ENCODE measurements around the gene MEAF6.

MEAF6 gene

GRCh38 chr1:37471345-37472231 is 43.0 kb downstream of the MEAF6 start:
- peak; percentile 62 for DNase-seq

DNA sequence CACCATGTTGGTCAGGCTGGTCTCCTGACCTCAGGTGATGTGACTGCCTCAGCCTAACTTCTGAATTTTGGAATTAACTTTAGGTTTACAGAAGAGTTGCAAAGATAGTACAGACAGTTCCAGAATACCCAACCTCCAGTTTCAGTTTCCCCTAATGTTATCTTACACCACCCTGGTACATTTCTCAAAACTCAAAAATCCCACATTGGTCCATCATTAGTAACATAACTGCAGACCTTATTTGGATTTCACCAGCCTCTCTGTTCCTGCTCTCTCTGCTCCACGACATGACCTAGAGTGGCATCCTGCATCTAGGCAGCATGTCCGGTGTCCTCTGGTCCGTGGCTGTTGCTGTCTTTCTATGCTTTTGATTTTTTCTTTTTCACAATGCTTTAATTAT is 45.2 kb downstream of the MEAF6 start:
- no peak for DNase-seq

- no peak for DNase-seq
Observed at GRCh38 chr1:37468037-37468436, 46.5 kb downstream of the MEAF6 start.

DNA sequence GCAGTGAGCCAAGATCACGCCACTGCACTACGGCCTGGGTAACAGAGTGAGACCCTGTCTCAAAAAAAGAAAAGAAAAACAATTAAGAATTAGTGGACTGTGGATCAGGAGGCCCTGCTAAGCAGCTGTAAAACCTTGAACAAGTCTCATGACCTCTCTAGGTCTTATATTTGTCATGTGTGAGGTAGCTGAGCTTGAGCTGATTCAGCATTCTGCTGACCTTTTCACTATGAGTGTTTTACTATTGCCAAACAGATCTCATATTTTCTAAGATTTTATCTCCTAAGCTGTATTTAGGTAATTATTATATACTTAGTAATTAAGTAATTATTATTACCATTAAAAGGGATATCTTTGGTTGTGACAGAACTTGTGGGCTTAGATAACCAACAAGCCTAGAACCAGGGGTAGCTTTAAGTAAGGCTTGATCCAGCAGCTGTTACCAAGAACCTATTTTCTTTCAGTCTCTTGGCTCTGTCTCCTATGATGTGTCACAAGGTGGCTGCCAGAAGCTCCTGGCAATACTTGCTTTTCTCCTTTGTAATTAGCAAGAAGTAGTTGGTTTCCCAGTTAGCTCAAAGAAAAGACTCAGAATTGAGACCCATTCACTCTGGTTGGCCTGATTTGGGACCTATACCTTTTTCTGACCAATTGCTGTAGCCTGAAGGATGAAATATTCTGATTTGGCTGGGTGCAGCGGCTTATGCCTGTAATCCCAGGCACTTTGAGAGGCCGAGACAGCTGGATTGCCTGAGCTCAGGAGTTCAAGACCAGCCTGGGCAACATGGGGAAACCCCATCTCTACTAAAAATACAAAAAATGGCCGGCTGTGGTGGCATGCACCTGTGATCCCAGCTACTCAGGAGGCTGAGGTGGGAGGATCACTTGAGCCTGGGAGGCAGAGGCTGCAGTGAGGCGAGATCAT is 48.7 kb downstream of the MEAF6 start:
- DNase-seq = no peak

DNA sequence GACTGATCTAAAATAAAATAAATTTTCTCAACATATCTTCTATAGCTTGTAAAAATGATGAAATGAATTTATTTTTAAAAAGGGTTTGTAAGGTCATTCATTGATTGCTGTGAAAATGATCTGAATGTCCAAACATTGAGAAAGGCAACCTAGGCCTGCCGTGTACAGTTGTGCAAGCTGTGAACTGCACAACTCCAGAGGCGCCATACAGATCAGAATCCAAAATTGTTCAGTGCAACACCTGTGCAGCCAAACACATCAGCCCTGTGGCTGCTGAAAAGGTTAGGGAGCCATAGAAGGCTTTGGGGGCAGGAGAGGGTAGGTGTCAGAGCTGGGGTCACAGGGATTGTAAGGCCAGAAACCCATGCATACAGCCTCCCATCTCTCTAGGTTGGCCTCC is 50.1 kb downstream of the MEAF6 start:
- DNase-seq = no peak

DNA sequence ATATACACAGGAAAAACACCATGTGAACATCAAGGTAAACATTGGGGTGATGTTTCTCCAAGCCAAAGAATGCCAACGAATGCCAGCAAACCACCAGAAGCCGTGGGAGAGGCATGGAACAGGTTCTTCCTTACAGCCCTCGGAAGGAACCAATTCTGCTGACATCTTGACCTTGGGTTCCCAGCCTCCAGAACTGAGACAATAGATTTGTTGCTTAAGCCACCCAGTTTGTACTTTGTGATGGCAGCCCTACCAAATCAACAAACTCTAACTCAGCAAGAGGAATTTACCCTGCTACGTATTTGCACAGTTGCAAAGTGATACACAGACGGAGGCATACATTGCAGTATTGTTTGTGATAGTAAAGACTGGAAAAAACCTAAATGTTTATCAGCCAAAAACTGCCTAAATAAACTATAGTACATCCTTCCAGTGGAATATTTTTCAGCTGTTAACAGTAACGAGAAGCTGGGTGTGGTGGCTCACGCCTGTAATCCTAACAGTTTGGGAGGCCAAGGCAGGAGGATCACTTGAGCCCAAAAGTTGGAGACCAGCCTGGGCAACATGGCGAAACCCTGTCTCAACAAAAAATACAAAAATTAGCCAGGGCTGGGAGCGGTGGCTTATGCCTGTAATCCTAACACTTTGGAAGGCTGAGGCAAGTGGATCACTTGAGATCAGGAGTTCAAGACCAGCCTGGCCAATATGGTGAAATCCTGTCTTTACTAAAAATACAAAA is 52.7 kb downstream of the MEAF6 start:
- DNase-seq = no peak

DNA sequence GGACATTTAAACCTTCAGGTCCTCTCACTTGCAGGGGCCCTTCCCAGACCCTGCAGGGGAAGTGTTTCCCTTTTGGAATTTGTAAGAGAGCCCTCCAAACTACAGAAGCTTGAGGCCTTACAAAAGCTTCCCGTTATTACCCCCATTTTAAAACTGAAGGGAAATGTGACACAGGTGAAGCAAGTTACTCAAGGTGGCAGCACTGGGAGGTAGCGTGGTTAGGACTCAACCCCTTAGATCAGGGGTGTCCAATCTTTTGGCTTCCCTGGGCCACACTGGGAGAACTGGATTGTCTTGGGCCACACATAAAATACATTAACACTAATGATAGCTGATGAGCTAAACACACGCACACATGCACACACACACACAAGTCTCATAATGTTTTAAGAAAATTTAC is 56.0 kb downstream of the MEAF6 start:
- DNase-seq = no peak

DNA sequence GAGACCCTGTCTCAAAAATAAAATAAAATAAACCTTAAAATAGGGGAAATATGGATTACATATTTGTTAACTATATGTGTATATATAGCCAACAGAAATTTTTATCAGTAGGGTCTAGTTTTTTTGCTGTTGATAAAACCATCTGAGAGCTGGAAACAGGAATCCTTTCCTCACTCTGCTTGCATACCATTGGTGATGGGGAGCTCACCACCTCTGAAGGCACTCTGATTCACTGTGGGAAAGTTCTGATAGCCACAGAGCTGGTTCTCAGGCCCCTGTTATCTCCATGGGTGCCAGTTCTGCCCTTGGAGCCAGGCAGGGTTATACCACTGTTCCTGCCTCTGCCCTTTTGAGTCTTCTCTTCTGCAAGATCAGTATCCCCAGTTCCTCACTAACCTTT is 58.0 kb downstream of the MEAF6 start:
- no peak for DNase-seq

DNA sequence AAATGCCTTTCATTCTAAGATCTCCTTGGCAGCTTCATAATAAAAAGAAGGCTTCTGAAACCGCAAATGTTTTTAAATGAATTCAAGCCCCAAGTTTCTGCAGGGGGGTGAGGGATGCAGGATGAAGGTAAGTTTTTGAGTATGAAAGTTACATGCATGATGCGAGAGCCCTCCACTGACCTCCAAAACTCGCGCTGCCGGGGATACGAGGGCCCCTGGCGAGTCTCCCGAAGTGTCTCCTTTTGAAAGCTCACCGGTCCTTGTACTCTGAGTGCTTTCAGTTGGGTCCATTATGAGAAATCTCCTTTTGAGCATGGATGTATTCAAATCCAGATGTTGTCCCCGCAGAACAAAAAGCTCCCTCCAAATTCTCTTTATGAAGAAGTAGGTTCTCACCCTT is 59.0 kb downstream of the MEAF6 start:
- no peak for DNase-seq

DNA sequence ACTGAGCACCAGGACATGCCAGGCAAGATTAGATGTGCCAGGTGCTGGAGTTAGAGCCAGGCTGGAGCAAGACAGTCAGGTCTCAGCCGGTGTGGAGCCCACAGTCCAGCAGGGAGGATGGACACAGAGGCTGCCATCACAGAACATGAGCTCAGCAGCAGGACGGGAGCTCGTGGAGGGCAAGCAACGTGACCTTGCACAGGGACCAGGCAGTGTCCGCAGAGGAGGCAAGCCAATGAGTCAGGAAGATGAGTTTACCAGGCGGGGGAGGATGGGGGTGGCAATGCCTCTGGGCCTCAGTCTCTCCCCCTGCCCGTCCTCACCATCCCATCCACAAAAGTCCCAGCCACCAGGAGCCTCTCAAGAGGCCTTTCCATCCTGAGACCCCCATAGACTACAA is 60.9 kb downstream of the MEAF6 start:
- no peak for DNase-seq

GRCh38 chr1:37452416-37452815 is 62.1 kb downstream of the MEAF6 start:
- DNase-seq = no peak

GRCh38 chr1:37449936-37450335 is 64.6 kb downstream of the MEAF6 start:
- DNase-seq = no peak

DNA sequence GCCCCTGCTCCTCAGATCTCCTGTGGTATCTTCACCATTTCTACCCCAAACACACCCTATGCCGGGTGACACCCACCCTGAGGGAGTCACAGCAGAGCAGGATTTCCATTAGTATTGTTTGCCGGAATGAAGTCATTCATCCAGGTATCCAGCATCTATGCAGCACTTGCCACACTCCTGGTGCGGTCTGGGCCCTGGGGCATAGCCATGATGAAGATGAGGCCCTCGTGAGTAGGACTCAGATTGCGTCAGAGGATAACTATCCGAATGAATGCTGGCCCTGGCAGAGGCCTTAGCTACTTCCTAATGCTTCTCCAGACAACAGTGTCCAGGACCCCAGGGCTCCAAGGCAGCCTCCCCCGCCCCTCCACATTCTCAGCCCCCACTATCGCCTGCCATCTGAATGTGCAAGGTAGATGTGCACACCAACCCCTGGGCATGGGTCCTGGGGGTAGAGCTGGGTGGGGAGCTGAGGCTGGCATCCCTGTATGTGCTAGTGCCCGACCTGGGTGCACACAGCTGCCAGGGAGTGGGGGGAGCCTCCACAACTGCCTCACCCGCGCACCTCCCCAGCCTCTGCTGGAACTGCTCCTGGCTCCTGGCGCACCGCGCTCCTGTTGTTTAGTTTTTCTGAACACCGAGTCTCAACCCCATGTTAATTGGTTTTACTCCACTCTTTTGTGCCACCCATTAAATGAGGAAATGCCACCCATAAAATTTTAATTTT is 65.7 kb downstream of the MEAF6 start:
- no peak for DNase-seq

GRCh38 chr1:37448185-37448584 is 66.4 kb downstream of the MEAF6 start:
- DNase-seq = no peak

DNA sequence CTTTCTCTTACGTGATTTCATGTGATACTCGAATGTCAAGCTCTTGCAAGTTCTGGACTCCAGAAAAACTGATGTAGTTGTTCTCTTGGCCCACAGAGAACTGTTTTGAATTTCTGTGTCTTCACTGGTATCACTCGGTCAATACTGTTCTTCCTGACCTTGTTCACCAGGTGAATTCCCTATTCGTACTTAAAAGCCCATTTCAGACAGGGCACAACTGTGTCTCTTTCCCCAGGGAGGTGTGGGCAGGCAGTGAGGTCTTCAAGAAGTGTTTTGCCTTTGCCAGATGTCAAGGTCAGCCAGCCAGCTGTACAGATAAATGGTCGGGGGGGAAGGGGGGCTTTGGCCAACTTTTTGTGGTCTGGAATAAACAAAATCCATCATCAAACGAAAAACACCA is 67.7 kb downstream of the MEAF6 start:
- no peak for DNase-seq

DNA sequence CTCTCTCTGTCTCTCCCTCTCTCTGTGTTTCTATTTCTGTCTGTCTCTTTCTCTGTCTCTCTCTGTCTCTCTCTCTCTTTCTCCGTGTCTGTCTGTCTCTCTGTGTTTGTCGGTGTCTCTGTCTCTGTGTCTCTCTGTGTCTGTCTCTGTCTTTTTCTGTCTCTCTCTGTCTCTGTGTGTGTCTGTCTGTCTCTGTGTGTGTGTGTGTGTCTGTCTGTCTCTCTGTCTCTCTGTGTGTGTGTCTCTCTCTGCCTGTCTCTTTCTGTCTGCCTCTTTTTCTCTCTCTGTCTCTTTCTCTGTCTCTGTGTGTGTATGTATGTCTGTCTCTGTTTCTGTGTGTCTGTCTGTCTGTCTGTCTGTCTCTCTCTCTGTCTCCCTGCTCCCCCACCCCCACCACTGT is 71.9 kb downstream of the MEAF6 start:
- no peak for DNase-seq
